Measurements from ENCODE around the gene AHCYL1.

DNA sequence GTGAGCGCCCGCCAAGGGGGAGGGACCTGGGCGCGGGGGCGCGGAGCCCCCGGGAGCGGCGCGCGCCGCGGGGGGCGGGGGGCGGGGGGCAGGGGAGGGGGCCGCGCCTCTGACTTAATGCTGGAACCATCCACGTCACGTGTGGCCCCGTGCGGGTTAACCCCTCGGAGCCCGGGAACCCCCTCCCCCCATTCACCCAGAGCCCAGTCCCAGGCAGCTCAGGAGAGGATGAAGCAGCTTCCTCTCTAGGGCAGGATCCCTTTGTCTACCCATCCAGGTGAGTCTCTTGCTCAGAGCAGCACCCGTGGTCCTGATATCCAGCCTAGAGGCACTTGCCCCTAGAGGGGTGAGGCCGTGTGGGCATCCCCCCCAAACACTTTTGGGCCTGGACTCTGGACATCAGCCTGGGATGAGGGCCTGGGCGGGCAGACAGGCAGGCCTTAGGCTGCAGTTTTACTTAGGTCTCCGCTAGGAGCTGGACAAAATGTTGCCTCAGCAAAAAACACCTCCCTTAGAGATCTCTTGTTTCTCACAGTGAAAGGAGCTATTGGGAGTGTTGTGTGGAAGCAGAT lies 86.2 kb downstream of the AHCYL1 start, which contains the start of gene ALX3:
- TF ChIP-seq CTCF (IDR thresholded peaks at IDR 0.05; ENCODE audit: low read depth, low read length) = no peak
- no peak for TF ChIP-seq POLR2A (IDR thresholded peaks at IDR 0.05; ENCODE audit: extremely low read depth, insufficient read length)
- TF ChIP-seq, protein P1, sequence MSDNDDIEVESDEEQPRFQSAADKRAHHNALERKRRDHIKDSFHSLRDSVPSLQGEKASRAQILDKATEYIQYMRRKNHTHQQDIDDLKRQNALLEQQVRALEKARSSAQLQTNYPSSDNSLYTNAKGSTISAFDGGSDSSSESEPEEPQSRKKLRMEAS (IDR thresholded peaks at IDR 0.05; ENCODE audit: low read depth, low read length) = no peak
